ENCODE data around the gene PRSS37. TPM values are rescaled to one million over a fixed set of nuclear protein-coding genes. Genes with fewer than 3 reads are reported as not detected.

PRSS37 gene
- total and polyA plus RNA-seq, 2 of the 8 experiments (the other 6 are each of a cell fraction or from before 2014, with no cell fraction given) = not detected

GRCh38 chr7:141792526-141792925 is 48.8 kb downstream of the PRSS37 start (continued):
- TF ChIP-seq CEBPB (IDR thresholded peaks at IDR 0.05; ENCODE audit: low read depth, low read length) (no peak), TEAD4 (IDR thresholded peaks at IDR 0.05; ENCODE audit: low read depth, low read length) (no peak), HDAC2 (IDR thresholded peaks at IDR 0.05; ENCODE audit: borderline replicate concordance in 1 of 2, low read depth in 2 of 2, low read length in 2 of 2) (no peak), POLR2AphosphoS5 (IDR thresholded peaks at IDR 0.05; ENCODE audit: low read depth, low read length) (no peak)
